Hematopoietic multipotent progenitor cell treated with erythropoietin and hydrocortisone succinate and interleukin-3 and kit ligand, for 8 days (in vitro differentiated cells): ENCODE results near the gene HM13.
"Not testable (repeated sequence)": the region's sequence is repeated elsewhere in the genome, so short reads cannot be mapped to it uniquely, and the experiment has no call there.

Experiments used
- DNase-seq: peaks from one replicate; pipeline ENCODE4 v3.0.0-alpha.2; 2015

The HM13 gene, protein sequence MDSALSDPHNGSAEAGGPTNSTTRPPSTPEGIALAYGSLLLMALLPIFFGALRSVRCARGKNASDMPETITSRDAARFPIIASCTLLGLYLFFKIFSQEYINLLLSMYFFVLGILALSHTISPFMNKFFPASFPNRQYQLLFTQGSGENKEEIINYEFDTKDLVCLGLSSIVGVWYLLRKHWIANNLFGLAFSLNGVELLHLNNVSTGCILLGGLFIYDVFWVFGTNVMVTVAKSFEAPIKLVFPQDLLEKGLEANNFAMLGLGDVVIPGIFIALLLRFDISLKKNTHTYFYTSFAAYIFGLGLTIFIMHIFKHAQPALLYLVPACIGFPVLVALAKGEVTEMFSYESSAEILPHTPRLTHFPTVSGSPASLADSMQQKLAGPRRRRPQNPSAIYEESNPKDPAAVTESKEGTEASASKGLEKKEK

DNA sequence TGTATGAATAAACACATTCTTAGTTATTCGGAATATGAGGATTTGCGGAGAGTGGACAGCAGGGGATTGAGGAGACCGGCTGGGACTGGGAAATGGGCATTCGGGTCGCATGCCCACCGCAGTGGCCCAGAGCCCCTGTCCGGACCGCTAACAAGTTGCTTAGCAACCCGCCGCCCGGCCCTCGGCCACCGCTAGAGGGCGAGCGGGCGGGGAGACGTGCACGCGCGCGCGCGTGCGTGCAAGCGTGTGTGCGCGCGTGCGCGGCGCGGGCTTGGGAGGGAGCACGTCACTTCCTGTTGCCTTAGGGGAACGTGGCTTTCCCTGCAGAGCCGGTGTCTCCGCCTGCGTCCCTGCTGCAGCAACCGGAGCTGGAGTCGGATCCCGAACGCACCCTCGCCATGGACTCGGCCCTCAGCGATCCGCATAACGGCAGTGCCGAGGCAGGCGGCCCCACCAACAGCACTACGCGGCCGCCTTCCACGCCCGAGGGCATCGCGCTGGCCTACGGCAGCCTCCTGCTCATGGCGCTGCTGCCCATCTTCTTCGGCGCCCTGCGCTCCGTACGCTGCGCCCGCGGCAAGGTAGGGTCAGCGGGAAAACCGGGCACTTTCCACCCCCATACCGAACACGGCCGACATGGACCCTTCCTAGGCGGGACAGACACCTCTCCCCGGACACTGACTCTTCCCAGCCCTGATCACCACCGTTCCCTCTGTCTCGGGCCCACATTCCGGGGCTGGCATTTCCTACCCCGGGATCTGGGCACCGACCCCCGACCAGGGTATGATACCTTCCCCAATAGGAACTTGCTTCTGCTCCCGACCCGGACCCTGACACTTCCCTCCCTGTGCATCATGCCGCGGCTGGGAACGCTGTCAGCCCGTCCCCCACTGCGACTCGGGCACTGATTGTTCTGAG is at the start of gene HM13:
HM13 (plus strand) TSS at position 289 of the 918 bp plus-strand sequence; CDS start at position 399, 110 bp downstream.
- DNase-seq: peak; percentile 92

DNA sequence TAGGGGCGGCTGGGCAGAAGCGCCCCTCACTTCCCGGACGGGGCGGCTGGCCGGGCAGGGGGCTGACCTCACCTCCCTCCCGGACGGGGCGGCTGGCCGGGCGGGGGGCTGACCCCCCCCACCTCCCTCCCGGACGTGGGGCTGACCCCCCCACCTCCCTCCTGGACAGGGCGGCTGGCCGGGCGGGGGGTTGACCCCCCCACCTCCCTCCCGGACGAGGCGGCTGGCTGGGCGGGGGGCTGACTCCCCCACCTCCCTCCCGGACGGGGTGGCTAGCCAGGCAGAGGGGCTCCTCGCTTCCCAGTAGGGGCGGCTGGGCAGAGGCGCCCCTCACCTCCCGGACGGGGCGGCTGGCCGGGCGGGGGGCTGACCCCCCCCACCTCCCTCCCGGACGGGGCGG is 43.3 kb upstream of the HM13 start:
- DNase-seq: not testable (repeated sequence)

DNA sequence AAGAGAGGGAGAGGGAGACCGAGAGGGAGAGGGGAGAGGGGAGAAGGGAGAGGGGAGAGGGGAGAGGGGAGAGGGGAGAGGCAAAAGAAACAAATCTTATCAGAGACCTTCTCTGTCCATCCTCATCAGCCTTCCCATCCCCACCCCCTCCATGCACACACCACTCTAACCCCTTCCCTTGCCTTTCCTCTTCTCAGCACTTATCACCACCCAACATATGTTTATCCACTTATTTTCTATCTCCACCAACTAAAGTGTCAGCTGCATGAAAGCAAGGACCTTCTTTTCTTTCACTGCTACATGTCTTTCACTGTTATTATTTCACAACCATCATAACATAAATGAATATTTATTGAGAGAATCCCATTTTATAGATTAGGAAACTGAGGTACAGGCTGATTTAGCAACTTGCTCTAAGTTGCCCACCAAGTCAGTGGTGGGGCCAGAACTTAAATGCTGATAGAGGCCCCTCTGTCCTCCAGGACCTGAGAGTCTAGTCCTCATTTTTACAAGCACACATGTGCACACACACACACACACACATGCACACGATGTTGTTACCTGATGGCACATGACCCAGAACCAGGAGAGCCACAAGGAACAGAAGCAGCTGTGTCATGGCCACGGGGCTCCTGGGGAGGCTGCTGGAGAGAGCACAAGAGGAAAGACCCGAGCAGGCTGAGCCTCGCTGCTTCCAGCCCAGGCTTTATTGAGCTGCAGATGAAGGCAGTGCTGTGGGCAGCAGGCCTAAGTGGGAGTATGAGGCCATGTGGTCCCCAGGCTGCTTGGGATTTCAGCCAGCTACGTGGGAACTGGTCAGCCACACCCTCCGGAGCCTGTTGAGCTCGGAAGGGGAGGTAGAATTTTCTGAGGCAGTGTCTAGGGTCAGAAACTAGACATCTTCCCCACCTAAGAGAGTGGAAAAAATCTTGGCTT is 41.6 kb upstream of the HM13 start:
- peak; percentile 20 for DNase-seq

DNA sequence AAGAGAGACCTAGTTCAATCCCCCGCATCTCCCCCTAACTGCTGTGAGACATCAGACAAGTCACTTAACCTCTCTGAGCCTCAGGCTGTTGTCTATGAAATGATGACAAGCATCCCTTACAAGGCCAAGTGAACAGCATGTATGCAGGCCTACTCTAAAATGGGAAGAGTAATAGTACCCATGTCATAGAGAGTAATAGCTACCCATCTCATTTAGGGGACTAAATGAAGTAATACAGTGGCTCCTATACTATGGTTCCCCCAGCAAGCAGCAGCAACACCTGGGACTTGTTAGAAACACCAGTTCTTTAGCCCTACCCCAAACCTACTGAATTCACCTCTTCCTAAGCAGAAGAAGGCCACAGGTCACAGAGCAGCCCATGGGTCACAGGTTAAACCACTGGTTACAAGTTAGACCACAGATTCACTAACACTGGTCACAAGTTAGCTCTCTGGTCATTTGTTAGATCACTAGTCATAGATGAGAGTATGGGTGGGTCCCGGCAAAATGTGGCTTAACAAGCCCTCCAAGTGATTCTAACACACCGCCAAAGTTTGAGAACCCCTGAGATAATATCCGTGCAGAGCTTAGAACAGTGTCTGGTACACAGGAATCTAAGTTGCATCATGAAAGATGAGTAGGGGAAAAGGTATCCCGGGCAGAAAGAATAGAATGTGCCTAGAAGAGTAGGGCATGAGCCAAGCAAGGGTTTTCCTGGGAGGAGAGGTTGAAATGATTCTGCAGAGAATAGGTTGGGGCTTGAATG is 40.7 kb upstream of the HM13 start:
- DNase-seq: no peak

DNA sequence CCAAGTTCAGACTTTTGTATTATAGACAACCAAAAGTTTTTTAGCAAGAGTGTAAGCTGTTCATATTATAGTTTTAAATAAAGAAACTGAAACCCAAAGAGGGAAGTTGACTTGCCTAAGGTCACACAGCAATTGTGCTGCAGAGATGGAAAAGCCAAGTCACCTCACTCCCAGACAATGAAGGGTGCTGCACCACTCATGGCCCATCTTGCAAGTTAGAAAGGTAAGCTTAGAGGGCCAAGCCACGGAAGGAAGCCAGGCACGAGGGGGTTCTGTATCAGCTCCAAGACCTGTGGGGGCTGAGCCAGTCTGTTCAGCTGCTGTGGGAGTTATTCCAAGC is 40.2 kb upstream of the HM13 start:
- no peak for DNase-seq

DNA sequence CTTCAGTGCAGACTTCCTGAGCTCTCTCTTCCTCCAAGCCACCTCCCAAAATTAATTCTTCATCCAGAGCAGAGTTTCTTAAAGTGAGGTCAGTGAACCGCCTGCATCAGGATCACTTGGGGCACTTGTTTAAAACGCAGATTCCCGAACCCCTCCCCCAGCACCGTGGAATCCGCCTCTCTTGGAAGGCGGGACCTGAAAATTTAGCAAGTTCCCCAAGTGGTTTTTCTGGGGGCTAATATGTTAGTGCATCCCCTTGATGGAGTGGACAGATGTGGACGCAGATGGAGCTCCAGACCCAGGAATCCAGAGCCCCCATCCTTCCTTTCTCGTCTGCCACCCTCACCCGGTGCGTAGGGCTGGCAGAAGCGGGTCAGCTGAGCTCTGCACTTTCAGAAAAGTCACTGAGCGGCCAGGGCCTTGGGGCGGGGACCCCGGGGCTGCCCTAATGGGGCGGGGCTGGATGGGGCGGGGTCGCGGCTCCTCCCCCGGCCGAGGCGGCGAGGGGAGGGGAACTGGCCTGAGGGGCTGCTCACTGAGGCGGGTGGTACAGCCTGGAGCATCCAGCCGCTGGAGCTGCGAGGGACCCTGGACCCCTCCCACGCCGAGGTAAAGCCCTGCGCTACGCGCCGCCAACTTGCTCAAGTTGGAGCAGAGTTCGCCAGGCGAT is 39.3 kb upstream of the HM13 start, which contains the start of the genes DEFB124 and REM1:
DEFB124 (minus strand) TSS at position 370 of the 670 bp plus-strand sequence. CDS start 2,114 bp downstream, outside the sequence.
REM1 (plus strand) TSS at position 531 of the 670 bp plus-strand sequence. CDS start 1,158 bp downstream, outside the sequence.
- DNase-seq: no peak

DNA sequence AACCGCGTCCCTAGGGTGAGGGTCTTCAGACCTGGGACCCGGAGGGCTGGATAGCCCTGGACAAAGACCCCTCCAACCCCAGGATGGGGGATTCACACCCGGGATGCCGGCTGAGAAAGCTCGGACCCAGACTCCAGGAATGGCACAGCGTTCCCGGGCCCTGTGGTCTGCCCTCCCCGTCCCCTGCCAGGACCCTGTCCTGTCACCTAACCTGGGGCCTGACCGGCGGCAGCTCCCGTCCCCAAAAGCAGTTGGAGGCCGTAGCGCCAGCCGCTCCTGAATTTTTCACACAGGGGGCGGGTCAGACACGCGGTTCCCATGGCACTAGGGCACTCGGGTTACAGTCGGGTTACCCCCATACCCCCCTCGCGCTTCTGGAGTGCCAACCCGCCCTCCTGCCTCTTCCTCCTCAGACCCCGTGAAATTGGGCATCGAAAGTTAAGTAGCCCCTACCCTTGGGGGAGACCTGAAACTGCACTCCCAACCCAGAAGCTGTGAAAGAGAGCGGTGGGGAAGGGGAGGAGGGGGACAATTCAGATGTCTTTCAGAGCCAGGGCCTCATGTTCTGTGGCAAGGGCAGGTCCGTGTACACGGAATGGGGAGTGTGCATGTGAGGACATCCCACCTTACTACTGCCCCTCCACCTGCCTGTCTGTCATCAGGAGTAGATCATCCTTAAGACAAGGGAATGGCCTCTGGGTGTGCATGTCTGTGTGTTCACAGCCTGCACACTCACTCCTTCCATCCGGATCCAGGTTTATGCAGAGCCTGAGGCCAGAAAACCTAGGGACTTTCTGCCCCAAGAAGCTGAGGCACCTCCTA is 38.6 kb upstream of the HM13 start:
- DNase-seq: no peak

DNA sequence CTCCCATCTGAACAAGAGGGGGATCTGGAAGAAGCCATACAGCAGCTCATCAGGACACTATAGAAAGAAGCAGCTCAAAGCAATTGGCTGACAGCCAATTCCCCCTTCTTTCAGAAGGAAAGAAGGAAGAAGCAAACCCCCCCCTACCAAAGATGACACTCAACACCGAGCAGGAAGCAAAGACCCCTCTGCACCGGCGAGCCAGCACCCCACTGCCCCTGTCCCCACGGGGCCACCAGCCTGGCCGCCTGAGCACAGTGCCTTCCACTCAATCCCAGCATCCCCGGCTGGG is 38.0 kb upstream of the HM13 start:
- no peak for DNase-seq

DNA sequence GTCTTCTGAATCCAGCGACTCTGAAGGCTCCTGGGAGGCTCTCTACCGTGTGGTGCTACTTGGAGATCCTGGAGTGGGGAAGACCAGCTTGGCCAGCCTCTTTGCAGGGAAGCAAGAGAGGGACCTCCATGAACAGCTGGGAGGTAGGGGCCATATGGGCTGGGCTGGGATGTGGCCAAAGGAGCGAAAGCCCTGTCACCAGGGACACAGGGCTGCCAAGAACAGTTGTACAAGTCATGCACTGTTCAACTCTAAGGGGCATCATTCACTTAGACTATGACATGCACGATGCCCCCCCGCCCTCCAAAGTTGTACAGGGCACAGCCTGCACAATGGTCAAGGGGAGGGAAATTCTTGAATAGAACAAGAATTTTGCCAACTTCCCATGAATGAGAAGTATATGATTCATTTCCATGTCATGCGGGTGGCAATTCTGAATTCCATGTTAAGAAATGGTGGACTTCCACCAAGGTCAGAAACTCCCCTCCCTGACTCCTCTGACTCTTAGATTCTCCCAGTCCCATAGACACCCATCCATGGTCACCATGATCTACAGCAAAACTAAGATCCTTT is 37.5 kb upstream of the HM13 start:
- no peak for DNase-seq

DNA sequence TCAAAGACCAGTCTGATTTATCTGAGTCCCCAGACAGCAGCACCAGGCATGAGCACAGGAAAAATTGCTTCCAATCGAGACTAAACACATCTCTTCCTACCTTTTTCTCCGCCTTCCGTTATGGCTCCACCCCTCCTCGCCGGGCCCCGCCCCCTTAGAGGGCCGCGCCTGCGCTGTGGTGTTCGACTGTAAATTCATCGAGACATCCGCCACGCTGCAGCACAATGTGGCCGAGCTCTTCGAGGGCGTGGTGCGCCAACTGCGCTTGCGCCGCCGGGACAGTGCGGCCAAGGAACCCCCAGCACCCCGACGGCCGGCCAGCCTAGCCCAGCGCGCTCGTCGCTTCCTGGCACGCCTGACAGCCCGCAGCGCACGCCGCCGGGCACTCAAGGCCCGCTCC is 30.2 kb upstream of the HM13 start:
- peak; percentile 49 for DNase-seq

DNA sequence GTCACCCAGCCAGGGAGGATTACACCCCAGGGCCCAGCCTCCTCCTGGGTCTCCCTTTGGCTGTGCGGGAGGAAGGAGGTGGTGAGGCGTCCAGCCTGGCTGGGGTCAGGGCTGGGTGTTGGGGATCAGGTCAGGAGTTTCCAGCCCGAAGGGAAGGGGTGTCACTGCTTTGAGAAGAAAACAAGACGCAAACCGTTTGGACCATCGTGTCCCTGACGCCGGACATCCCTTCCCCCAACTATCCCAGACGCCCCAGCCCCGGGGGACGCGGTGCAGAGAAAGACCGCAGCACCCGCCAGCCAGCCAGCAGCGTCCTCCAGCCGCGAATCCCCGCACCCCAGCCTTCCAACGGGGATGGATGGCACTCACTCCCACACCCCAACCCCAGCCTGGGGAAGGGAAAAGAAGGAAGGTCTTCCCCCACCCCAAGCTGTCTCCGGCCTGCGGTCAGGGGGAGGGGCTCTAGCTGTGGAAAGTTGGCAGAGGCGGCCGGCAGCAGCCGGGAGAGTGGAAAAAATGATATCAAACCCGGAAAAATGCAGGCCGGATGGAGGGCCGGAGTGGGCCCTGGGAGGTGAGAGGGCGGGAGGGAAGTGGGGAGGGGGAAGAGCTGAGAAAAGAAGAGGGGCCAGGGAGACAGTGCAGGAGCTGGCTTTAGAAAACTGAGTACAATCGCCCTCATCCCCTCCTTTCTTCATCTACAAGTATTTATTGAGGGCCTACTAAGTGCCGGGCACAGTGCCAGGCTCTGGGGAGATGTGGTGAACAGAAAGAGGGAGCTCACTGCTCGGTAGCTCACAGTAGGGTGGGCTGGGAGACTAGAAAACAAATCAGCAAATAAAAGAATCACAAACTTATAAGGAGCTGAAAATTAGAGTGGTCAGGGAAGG is 28.5 kb upstream of the HM13 start:
- DNase-seq: peak; percentile 63

DNA sequence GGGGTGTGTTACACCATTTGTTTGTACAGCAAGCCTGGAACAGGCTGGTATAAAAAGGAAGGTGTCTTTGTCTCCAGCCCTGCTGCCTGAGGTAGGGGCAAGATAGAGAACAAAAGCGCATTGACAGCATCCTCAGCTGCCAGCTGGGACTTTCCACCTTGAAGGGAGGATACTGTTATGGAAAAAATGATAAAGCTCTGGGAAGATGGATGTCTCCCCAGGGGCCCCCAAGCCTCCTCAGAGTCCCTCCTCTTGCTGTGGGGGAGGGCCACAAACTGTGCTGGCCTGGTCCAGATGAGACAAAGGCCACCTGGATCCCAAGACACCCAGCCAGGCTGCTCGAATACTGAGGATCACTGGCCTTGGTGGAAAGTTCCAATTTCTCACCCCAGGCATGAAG is 26.1 kb upstream of the HM13 start:
- no peak for DNase-seq

DNA sequence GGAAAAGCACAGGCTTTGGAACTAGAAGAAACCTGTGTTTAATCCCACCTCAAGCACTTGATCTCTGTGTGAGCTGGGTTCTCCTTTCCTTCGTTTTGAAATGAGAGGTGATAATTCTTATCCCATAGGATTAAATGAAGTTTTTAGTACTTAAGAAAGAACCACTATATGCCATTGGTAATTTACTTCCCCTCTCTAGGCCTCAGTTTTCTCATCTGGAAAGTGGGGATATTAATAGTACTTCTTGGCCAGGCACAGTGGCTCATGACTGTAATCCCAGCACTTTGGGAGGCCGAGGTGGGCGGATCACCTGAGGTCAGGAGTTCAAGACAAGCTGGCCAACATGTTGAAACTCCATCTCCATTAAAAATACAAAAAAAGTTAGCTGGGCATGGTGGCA is 25.1 kb upstream of the HM13 start:
- no peak for DNase-seq

DNA sequence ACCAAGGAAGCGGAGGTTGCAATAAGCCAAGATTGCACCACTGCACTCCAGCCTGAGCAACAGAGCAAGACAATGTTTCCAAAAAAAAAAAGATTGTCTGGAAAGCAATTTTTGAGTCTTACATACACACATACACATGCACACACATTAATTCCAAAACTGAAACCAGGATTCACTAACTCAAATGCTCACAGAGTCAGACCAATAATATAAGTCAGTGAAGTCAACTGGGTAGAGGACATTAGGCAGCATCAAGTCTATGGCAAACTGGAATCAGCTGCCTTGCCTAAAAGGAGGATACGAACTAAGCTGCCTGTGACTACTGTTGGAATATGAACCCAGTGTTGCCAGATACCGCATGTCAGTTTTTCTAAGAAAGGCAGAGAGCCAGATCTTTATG is 23.5 kb upstream of the HM13 start:
- DNase-seq: no peak

DNA sequence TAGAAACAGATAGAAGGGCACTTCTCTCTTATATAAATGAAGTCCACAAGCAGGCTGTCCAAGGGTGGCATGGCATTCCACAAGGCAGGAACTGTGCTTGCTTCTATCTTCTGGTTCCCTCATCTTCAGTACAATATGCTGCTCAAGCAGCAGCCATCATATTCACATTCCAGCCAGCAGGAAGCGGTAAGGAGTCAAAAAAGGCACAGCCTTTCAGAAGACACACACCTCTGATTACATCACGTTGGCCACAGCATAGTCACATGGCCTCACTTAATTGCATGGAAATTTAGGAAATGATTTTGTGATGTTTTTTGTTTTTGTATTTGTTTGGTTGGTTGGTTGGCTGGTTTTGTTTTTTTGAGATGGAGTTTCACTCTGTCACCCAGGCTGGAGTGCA is 20.1 kb upstream of the HM13 start:
- peak; percentile 6 for DNase-seq

DNA sequence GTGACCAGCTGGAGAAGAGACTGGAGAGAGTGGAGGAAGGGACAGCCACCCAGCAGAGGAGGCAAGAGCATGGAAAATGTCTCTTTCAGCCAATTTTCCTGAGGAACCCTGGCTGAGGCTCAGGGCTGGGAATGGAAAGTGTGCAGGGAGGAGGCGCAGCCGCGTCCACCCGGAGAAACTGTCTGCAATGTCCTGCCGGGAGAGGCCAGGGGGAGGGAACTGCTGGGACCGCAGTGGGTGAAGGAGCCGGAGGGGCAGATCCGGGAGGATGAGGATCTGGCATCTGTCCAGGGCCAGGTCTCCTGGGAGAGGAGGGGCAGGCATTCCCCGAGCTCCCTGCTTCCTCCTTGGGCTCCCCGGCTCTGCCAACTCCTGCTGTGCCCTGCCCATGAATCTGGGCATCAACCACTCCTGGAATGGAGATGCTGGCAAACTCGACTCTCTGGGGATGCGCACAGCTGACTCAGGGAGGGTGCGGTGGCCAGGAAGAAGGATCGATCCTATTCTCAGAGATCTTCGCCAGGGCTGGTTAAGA is 17.4 kb upstream of the HM13 start:
- DNase-seq: no peak

DNA sequence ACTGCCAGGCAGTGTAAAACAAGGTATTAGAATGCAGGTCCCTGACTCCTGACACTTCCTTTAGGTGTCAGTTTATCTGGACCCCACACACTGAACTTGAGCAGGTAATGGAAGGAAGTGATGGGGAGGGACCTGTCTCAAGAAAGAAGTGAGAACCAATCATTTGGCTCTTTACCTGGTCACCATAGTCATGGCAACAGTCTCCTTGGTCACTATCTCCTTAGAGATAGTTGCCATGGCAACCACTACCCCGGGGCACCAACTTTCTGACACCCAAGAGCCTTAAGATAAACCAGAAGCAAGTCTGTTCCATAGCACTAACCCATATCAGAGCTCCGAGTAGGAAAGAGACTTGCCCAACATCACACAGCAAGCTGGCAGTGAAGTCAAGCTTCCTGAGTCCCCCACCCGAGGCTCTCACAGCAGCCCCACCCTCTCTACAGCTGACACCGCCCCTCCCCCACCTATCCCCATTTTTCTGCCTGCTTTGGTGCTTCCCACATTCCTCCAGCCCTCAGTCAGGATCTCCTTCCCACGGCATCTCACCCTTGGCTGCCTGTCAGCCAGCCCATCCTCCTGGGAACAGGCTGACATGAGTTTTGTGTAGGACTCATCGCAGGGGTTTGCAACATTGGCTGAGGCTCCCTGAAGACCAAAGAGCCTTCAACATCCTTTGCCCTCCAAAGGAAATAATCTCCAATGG is 16.3 kb upstream of the HM13 start:
- DNase-seq: peak; percentile 23

DNA sequence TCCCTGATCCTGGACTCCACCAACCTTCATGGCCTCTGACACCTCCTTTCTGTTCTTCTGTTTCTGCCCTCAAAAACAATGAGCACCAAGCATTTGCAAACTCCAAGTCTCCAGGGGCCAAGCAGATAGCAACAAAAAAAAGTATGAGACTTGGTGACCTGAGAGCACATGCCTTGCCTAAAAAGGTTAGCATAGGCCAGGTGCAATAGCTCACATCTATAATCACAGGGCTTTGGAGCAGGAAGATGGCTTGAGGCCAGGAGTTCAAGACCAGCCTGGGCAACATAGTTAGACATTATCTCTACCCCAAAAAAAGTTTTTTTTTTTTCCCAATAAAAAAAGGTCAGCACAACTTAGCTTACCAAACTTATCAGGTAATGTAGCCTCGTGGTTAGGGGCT is 13.7 kb upstream of the HM13 start:
- DNase-seq: no peak
